SU-DHL-6 (cell line): Measurements from ENCODE around the gene CAPN9.

Experiments used
- EZH2phosphoT487 ChIP-seq: fragments of 200-600 bp; sonication (generic), shearing (Covaris generic); conservative IDR thresholded peaks from 2 replicates; pipeline ENCODE4 v1.6.1; 2018; ENCODE audit warnings: mild to moderate bottlenecking, antibody characterized with exemption, low read length, moderate library complexity, mixed read lengths
- TF ChIP-seq, protein P1 (sequence below): fragments of 200-600 bp; sonication (generic); IDR thresholded peaks from one replicate; pipeline ENCODE4 v1.5.1; 2017; ENCODE audit warnings: antibody characterized with exemption, mild to moderate bottlenecking, low read length, moderate library complexity; ENCODE audit not compliant: insufficient read depth, poor library complexity, severe bottlenecking

DNA sequence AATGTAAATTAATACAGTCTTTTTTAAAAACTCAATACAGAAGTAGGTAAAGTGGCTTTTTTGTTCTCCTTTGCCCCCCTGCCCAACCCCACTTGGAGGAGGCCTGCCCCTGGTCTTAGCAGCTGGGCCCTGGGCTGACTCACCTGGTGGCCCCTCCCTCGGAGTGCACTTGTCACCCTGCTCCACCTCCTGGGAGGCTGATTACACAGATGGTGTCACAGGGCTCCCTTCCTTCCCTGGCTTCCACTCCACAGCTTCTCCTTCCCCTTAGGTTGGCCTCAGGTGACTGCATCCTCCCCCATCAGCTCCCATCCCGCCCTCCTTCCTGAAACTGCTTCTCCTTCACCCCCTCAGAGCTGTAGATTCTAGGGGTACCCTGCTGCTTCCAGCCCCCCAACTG is 11.7 kb upstream of the CAPN9 start:
- TF ChIP-seq, protein P1, sequence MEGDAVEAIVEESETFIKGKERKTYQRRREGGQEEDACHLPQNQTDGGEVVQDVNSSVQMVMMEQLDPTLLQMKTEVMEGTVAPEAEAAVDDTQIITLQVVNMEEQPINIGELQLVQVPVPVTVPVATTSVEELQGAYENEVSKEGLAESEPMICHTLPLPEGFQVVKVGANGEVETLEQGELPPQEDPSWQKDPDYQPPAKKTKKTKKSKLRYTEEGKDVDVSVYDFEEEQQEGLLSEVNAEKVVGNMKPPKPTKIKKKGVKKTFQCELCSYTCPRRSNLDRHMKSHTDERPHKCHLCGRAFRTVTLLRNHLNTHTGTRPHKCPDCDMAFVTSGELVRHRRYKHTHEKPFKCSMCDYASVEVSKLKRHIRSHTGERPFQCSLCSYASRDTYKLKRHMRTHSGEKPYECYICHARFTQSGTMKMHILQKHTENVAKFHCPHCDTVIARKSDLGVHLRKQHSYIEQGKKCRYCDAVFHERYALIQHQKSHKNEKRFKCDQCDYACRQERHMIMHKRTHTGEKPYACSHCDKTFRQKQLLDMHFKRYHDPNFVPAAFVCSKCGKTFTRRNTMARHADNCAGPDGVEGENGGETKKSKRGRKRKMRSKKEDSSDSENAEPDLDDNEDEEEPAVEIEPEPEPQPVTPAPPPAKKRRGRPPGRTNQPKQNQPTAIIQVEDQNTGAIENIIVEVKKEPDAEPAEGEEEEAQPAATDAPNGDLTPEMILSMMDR, result no peak
- TF ChIP-seq EZH2phosphoT487, result no peak
